ENCODE measurements around the gene HNRNPUL1. TPM values are rescaled to one million over a fixed set of nuclear protein-coding genes. Genes with fewer than 3 reads are reported as not detected.
A peak's percentile ranks its signal among the peaks of the same experiment; 100 is the strongest.
"Not testable (repeated sequence)": the region's sequence is repeated elsewhere in the genome, so short reads cannot be mapped to it uniquely, and the experiment has no call there.

HNRNPUL1 gene
- total RNA-seq, 1 donor: 114 TPM

DNA sequence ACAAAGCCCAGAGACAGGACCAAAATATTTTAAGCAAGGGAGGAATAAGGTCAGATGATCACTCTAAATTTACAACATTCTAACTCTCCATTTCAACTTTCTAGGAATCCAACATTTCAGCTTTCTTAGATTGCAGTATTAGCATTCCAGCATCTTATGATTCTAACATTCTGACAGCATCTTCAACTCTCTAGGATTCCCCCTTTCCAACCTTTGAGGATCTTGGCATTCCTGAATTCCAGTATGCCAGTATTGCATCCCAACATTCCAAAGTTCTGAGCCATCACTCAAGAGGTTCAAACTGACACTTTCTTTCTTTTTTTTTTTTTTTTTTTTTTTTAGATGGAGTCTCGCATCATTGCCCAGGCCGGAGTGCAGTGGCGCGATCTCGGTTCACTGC is 75.8 kb downstream of the HNRNPUL1 start:
- Histone ChIP-seq H4K20me1 (ENCODE audit: insufficient read depth, low read length) (peaks cover 22% of the 10 kb centered on the region), H3K27ac (ENCODE audit: low read depth, low read length) (no peak overlapping the region), H3K27me3 (ENCODE audit: insufficient read depth, low read length) (no peaks in the 10 kb centered on the region), H3K36me3 (ENCODE audit: insufficient read depth, low read length) (peaks cover 57% of the 10 kb centered on the region), H3K4me2 (ENCODE audit: insufficient read depth, low read length) (no peak overlapping the region), H3K9me3 (ENCODE audit: low read depth, low read length) (no peaks in the 10 kb centered on the region), H3K4me3 (ENCODE audit: insufficient read depth, low read length) (no peak overlapping the region), H3K4me1 (ENCODE audit: insufficient read depth, low read length) (no peaks in the 10 kb centered on the region), H2AFZ (ENCODE audit: low read length) (no peak overlapping the region), H3K79me2 (ENCODE audit: insufficient read depth, low read length) (peaks cover 21% of the 10 kb centered on the region)
- TF ChIP-seq, protein P1, sequence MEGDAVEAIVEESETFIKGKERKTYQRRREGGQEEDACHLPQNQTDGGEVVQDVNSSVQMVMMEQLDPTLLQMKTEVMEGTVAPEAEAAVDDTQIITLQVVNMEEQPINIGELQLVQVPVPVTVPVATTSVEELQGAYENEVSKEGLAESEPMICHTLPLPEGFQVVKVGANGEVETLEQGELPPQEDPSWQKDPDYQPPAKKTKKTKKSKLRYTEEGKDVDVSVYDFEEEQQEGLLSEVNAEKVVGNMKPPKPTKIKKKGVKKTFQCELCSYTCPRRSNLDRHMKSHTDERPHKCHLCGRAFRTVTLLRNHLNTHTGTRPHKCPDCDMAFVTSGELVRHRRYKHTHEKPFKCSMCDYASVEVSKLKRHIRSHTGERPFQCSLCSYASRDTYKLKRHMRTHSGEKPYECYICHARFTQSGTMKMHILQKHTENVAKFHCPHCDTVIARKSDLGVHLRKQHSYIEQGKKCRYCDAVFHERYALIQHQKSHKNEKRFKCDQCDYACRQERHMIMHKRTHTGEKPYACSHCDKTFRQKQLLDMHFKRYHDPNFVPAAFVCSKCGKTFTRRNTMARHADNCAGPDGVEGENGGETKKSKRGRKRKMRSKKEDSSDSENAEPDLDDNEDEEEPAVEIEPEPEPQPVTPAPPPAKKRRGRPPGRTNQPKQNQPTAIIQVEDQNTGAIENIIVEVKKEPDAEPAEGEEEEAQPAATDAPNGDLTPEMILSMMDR (IDR thresholded peaks at IDR 0.05; ENCODE audit: extremely low read depth, low read depth, low read length): no peak
- DNase-seq (ENCODE audit: insufficient read length, low spot score, missing footprints): peak; percentile 87

DNA sequence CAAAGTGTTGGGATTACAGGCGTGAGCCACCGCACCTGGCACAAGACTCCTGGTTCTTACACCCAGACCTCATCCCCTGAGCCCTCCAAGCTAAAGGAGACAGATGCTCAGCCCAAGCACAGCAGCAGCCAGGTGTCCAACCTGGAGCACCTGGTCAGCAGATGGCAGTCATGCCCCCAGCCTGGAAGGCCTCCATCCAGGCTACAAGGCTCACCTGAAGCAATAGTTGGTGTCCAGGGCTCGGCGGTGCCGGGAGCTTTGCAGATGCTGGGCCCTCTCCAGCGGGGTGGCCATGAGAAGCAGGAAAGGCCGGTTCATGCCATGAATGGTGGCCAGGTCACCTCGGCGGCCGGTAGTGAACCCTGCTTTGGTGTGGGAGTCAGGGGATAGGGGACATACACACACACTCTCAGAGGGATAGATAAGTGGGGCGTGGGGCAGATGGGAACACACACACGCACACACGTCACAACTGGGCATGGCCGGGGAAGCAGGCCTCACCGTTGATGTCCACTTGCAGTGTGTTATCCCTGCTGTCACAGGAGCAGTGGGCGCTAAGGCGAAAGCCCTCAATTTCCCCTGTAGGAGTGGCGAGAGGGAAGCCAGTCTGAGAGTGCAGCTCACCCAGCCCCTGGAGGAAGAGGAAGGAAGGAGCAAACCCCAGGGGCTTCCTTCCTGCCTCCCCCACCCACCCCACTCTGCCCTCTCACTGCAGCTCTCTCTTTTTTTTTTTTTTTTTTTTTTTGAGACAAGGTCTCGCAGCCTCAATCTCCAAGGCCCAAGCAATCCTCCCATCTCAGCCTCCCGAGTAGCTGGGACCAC is 77.7 kb downstream of the HNRNPUL1 start:
- no peaks in the 10 kb centered on the region for H3K27me3 ChIP-seq (ENCODE audit: insufficient read depth, low read length)
- H3K36me3 ChIP-seq (ENCODE audit: insufficient read depth, low read length): peaks cover 59% of the 10 kb centered on the region
- H3K9me3 ChIP-seq (ENCODE audit: low read depth, low read length): no peaks in the 10 kb centered on the region
- no peak overlapping the region for H3K27ac ChIP-seq (ENCODE audit: low read depth, low read length)
- no peak for DNase-seq (ENCODE audit: insufficient read length, low spot score, missing footprints)
- H3K4me1 ChIP-seq (ENCODE audit: insufficient read depth, low read length): no peaks in the 10 kb centered on the region
- peaks cover 22% of the 10 kb centered on the region for H3K79me2 ChIP-seq (ENCODE audit: insufficient read depth, low read length)
- H4K20me1 ChIP-seq (ENCODE audit: insufficient read depth, low read length): peaks cover 23% of the 10 kb centered on the region
- H3K4me3 ChIP-seq (ENCODE audit: insufficient read depth, low read length): no peak overlapping the region
- no peak overlapping the region for H3K4me2 ChIP-seq (ENCODE audit: insufficient read depth, low read length)
- no peak overlapping the region for H2AFZ ChIP-seq (ENCODE audit: low read length)
- TF ChIP-seq, protein P1 (IDR thresholded peaks at IDR 0.05; ENCODE audit: extremely low read depth, low read depth, low read length): no peak

DNA sequence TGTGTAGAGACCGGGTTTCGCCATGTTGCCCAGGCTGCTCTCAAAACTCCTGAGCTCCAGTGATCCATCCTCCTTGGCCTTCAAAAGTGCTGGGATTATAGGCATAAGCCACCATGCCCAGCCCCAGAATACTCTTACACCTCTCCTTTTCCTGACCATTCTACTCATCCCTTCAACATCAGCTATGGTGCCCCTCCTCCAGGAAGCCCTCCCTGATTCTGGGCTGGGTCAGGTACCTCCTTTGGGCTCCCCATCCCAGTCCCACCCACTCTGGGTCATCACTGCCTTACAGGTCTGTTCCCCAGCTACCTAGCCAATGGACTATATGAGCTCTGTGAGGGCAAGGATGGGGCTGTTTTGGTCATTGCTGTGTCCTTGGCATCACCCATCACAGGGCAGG is 80.0 kb downstream of the HNRNPUL1 start:
- Histone ChIP-seq H3K4me2 (ENCODE audit: insufficient read depth, low read length) (no peak overlapping the region), H3K27me3 (ENCODE audit: insufficient read depth, low read length) (no peaks in the 10 kb centered on the region), H3K4me3 (ENCODE audit: insufficient read depth, low read length) (no peak overlapping the region), H3K36me3 (ENCODE audit: insufficient read depth, low read length) (peaks cover 54% of the 10 kb centered on the region), H3K9me3 (ENCODE audit: low read depth, low read length) (no peaks in the 10 kb centered on the region), H4K20me1 (ENCODE audit: insufficient read depth, low read length) (peaks cover 27% of the 10 kb centered on the region), H2AFZ (ENCODE audit: low read length) (no peak overlapping the region), H3K27ac (ENCODE audit: low read depth, low read length) (no peak overlapping the region), H3K79me2 (ENCODE audit: insufficient read depth, low read length) (peaks cover 34% of the 10 kb centered on the region), H3K4me1 (ENCODE audit: insufficient read depth, low read length) (no peaks in the 10 kb centered on the region)
- peak; percentile 14 for DNase-seq (ENCODE audit: insufficient read length, low spot score, missing footprints)
- TF ChIP-seq, protein P1 (IDR thresholded peaks at IDR 0.05; ENCODE audit: extremely low read depth, low read depth, low read length): no peak

DNA sequence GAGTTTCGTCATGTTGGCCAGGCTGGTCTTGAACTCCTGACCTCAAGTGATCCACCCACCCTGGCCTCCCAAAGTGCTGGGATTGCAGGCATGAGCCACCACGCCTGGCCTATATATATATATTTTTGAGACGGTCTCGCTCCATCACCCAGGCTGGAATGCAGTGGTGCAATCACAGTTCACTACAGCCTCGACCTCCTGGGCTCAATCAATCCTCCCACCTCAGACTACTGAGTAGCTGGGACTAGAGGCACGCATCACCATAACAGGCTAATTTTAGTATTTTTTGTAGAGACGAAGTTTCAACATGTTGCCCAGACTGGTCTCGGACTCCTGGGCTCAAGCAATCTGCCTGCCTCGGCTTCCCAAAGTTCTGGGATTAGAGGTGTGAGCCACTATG is 82.7 kb downstream of the HNRNPUL1 start:
- not testable (repeated sequence) for H2AFZ ChIP-seq (ENCODE audit: low read length); H3K27me3 ChIP-seq (ENCODE audit: insufficient read depth, low read length); DNase-seq (ENCODE audit: insufficient read length, low spot score, missing footprints); H3K4me1 ChIP-seq (ENCODE audit: insufficient read depth, low read length); H3K9me3 ChIP-seq (ENCODE audit: low read depth, low read length); H3K4me2 ChIP-seq (ENCODE audit: insufficient read depth, low read length); H3K27ac ChIP-seq (ENCODE audit: low read depth, low read length); H3K4me3 ChIP-seq (ENCODE audit: insufficient read depth, low read length)
- H3K79me2 ChIP-seq (ENCODE audit: insufficient read depth, low read length): peaks cover 60% of the 10 kb centered on the region
- peaks cover 40% of the 10 kb centered on the region for H4K20me1 ChIP-seq (ENCODE audit: insufficient read depth, low read length)
- peaks cover 43% of the 10 kb centered on the region for H3K36me3 ChIP-seq (ENCODE audit: insufficient read depth, low read length)
